ENCODE data around the gene ITIH1.

DNA sequence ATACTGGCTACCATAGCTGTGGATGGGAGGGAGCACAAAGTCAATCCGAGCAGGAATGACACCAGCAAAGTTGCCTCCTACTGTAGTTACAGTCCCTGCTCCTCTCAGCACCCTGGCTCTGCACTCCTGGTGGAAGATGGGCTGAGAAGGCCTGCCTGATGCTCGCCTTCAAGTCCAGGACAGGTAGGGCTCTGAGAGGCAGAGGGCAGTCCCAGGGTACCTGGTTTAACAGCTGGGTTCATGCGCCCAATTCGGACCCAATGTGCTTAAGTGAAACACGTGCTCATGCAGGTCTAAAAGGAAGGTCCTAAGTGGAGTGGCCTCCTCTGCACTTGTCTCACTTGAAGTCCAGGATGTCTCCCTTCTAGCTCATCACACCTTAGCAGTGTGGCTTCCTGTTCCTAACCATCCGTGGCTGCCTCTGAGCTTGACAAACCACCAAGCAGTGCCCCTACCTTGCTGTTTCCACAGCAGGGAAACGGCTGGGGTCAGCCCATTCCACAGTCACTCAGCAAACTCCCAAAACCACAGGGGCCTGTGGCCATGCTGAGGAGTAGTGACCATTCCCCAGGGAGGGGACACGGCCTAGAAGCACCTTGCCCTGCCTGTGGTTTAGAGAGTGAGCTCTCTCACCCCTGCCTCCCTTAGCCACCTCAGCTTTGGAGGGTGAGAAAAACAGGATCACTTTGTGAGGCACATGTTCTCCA, 61.3 kb downstream of the ITIH1 start:
- TF ChIP-seq TOE1 (IDR thresholded peaks at IDR 0.05; ENCODE audit: borderline replicate concordance) (no peak), TOE1 (CRISPR knock-in tag; IDR thresholded peaks at IDR 0.05; ENCODE audit: borderline replicate concordance, low read depth) (no peak), RREB1 (CRISPR knock-in tag; IDR thresholded peaks at IDR 0.05) (no peak), CBX8 (IDR thresholded peaks at IDR 0.05; ENCODE audit: borderline replicate concordance, extremely low read depth, low read depth, low read length, poor library complexity, severe bottlenecking) (no peak)
